Left colon (tissue), 2 donors: ENCODE measurements around the gene COMMD1. TPM values are rescaled to one million over a fixed set of nuclear protein-coding genes. Genes with fewer than 3 reads are reported as not detected.
"Not testable (repeated sequence)": the region's sequence is repeated elsewhere in the genome, so short reads cannot be mapped to it uniquely, and the experiment has no call there.

Experiments
- ATAC-seq: fragments of 200-7000 bp; cut with Tn5 transposase; one replicate; pipeline ENCODE4 v1.9.1; 2020; ENCODE audit warnings: mild to moderate bottlenecking, moderate library complexity
- DNase-seq, 2 donors: peaks; one replicate each; pipeline ENCODE4 v3.0.0-alpha.2; 2020
- intact Hi-C, 2 donors: fragments of 100-400 bp; cut with DNase I in 1 of 2; cut with micrococcal nuclease in 1 of 2; formaldehyde crosslinking; loops; one replicate each; pipeline versions ENCODE4 v1.11.2 to v1.14.0; 2022; cut with DNase I, micrococcal nuclease
- total RNA-seq, 2 donors: library from RNA; stranded (reverse); fragmentation: NEBNext Ultra II Directional; extraction: Animal tissue kit (Norgen Biotek cat#: 25700); gene quantifications; one replicate each; pipeline ENCODE4 v1.2.1, GENCODE V29; 2021
- donor health status: DM: no; HTN: no; CAD: no.
- donor health status: DM: yes; HTN: yes; CAD: no.

Gene COMMD1
- total RNA-seq, 2 donors from 2014 or later, result 25.0 to 29.4 TPM

DNA sequence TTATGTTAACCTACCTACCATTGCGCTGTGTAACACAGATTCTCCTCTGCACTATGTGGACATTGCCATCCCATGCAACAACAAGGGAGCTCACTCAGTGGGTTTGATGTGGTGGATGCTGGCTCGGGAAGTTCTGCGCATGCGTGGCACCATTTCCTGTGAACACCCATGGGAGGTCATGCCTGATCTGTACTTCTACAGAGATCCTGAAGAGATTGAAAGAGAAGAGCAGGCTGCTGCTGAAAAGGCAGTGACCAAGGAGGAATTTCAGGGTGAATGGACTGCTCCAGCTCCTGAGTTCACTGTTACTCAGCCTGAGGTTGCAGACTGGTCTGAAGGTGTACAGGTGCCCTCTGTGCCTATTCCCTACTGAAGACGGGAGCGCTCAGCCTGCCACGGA is 241.3 kb downstream of the COMMD1 start:
- intact Hi-C loops, ATAC-seq, DNase-seq: not testable (repeated sequence)

DNA sequence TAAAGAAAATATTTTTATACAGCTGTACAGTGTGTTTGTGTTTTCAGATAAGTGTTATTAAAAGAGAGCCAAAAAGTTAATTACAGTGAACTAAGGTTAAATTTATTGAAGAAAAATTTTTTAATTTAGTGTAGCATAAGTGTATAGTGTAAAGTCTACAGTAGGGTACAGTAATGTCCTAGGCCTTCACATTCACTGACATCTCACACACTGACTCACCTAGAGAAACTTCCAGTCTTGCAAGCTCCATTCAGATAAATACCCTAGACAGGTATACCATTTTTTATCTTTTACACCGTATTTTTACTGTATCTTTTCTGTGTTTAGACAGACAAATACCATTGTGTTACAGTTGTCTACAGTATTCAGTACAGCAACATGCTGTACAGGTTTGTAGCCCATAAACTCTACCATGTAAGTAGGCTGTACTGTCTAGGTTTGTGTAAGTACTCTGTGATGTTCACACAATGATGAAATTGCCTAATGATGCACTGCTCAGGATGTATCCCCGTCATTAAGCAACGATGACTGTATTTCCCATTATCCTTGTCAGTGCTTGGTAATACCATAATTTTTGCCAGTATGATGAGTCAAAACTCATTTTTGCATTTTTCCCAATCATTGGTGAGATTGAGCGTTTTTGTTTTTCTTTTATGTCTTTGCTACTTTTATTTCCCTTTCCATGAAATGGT is 242.3 kb downstream of the COMMD1 start:
- intact Hi-C loops, result no loop called here
- ATAC-seq (no peak), DNase-seq (no peak)

DNA sequence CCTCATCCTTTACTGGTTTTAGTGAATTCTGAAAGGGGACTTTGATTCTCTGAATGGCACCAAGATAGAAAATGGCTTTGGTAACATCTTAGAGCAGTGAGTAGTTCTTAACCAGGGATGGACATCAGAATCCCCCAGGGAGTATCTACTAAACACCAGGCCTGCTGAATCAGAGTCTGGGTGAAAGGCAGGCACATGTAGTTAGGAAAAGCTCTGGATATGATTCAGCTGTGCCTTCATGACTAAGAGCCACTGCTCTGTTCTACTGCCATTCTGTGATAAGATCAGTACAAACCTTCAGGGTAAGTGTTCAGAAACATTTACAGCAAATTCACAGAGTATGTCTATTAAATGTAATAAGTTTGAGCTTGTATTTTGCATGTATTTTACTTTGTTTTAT is 244.2 kb downstream of the COMMD1 start:
- no peak for ATAC-seq
- no peak for DNase-seq
- intact Hi-C loops, result no loop called here

DNA sequence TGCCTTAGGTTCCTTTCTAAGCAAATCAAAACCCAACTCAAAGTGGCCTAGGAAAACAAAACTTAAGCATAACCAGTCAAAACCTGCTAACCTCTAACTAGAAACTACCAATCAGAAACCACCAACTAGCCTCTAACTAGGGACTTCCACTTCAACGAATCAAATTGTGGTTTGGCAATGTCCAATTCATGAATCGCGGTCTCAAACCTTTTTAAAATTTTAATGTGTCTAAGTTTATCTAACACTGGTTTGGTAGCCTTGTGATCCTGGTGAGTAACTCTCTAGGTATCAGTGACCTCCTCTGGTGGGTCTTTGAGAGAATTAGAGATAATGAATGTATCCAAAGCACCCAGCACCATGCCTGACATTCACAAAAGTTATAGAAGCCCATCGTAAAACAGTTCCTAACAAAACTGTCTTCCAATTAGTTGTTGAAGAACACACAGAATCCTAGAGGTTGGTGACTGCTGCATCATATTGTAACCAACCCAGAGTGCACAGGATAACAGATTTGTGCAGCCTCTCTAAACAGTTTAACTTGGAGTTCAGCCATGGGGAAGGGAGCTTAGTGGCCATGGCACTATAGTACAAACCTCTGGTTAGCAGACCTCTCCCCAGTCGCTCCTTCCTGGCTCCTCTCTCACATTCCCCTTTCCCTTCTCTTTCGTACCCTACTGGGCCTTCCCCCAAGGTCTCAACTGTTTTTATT is 245.3 kb downstream of the COMMD1 start:
- DNase-seq (no peak), ATAC-seq (no peak)
- intact Hi-C loops, result no loop called here

- ATAC-seq (no peak), DNase-seq (no peak)
- intact Hi-C loops, result no loop called here
These were observed 245.8 kb downstream of the COMMD1 start for GRCh38 chr2:62151306-62151638.

- intact Hi-C loops, result no loop called here
- ATAC-seq (no peak), DNase-seq (no peak)
These were observed 246.5 kb downstream of the COMMD1 start for GRCh38 chr2:62152000-62152399.

- DNase-seq (no peak), ATAC-seq (no peak)
- intact Hi-C loops, result no loop called here
These were observed 251.5 kb downstream of the COMMD1 start for GRCh38 chr2:62156861-62157496.

GRCh38 chr2:62158444-62159121 is 253.1 kb downstream of the COMMD1 start:
- ATAC-seq (no peak), DNase-seq (no peak)
- intact Hi-C loops, result no loop called here

- ATAC-seq, intact Hi-C loops: not testable (repeated sequence)
These were observed 255.2 kb downstream of the COMMD1 start for GRCh38 chr2:62160691-62161090.

GRCh38 chr2:62163106-62163831 is 257.8 kb downstream of the COMMD1 start:
- intact Hi-C loops, result no loop called here
- ATAC-seq (no peak), DNase-seq (no peak)

More at GRCh38 chr2:62160691-62161090, 255.2 kb downstream of the COMMD1 start:
- not testable (repeated sequence) for DNase-seq

DNA sequence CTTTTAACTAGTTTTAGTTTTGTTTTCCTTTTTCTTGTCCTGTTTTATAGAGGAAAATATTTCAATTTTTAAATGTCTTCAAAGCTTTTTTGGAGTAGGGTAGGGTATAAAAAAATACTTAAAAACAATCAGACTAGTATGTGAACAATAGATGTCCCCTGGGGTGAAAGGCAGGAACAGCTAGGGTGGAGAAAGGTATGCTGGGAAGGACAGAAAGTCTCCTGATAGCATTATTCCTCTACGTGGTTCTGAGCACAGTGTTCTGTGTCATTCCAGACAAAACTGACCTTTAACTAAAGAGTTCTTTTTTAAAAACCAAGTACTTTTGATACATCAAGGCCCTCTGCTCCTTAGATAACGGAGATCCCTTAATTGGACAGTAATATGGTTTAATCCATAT is 258.4 kb downstream of the COMMD1 start:
- DNase-seq (no peak), ATAC-seq (no peak)
- intact Hi-C loops, result no loop called here

DNA sequence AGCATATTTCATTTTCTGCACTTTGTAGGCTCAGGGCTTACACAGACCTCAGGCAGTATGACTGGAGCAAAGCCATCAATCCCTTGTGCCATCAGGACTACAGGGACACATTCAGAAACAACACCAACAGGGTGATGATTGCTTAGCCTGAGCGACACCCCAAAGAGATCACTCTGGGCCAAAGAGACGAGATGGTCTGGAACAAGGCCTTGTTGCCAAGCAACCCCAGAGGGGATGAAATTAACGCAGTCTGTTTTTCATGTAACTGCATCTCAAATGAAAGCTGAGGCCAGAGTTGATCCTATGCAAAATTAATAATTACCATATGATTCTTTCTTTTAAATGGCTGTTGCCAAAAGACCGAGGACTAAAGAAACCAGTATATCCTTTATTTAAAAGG is 270.3 kb downstream of the COMMD1 start:
- ATAC-seq, result no peak
- DNase-seq, result no peak
- intact Hi-C loops, result no loop called here

GRCh38 chr2:62176801-62177200 is 271.3 kb downstream of the COMMD1 start:
- ATAC-seq (no peak), DNase-seq (no peak)
- intact Hi-C loops, result no loop called here

DNA sequence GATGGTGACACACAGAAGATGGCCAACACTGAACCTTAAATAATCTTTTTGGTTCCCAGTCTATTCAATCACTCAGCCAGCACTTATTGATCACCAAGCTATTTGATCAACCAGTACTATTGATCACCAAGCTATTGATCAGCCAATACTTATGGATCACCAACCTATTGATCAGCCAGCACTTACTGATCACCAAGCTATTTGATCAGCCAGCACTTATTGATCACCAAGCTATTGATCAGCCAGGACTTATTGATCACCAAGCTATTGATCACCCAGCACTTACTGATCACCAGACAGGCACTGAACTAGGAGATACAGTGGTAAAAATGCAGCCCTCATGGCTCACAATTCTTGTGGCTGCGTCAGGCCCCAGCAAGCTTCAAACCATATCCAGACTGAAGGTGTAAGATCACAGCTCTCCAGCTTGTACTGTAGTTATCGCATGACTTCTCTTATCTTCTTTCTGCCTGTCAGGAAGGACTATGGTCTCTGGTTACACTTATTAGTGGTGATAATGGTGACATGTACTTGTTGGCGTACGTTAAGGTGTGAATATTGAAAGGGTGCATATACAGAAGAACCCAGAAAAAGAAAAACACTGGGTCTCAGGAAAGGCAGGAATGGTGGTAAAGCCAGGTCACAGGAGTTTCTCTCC is 272.0 kb downstream of the COMMD1 start:
- DNase-seq (no peak), ATAC-seq (no peak)
- intact Hi-C loops, result no loop called here

GRCh38 chr2:62178741-62179271 is 273.3 kb downstream of the COMMD1 start:
- no peak for ATAC-seq
- DNase-seq, result no peak
- intact Hi-C loops, result no loop called here

GRCh38 chr2:62180975-62181374 is 275.5 kb downstream of the COMMD1 start:
- no peak for ATAC-seq
- intact Hi-C loops, result no loop called here
- DNase-seq, result no peak

- ATAC-seq, result no peak
These were observed 276.4 kb downstream of the COMMD1 start for GRCh38 chr2:62181843-62182242.

GRCh38 chr2:62184512-62185230 is 279.2 kb downstream of the COMMD1 start:
- intact Hi-C loops, result no loop called here
- DNase-seq (no peak), ATAC-seq (no peak)

More at GRCh38 chr2:62181843-62182242, 276.4 kb downstream of the COMMD1 start:
- DNase-seq, result no peak
- intact Hi-C loops, result no loop called here
